Central memory CD8-positive, alpha-beta T cell (primary cell): ENCODE data around the gene CDK3.

ENCODE experiments used
- ATAC-seq: fragments of 150-1000 bp; cut with Tn5 transposase; replicated peaks from 2 replicates; pipeline ENCODE4 v1.10.0; 2022; ENCODE audit warnings: mild to moderate bottlenecking, moderate FRiP score, moderate number of reproducible peaks; ENCODE audit not compliant: poor library complexity, severe bottlenecking; ENCODE audit errors: extremely low read depth
- DNase-seq, 2 donors: peaks; one replicate each; pipeline ENCODE4 v3.0.0; 2021; ENCODE audit warnings: low spot score in 2 of 2
- H3K27ac Mint-ChIP-seq: one replicate; pipeline ENCODE4 v1.8.0; 2022; ENCODE audit warnings: low read depth, mild to moderate bottlenecking, moderate library complexity, mixed read lengths
- H3K27me3 Mint-ChIP-seq: one replicate; pipeline ENCODE4 v1.8.0; 2022; ENCODE audit warnings: mixed read lengths
- H3K36me3 Mint-ChIP-seq: one replicate; pipeline ENCODE4 v1.8.0; 2022; ENCODE audit warnings: mild to moderate bottlenecking, moderate library complexity, mixed read lengths; ENCODE audit not compliant: insufficient read depth
- H3K4me1 Mint-ChIP-seq: one replicate; pipeline ENCODE4 v1.8.0; 2022; ENCODE audit warnings: mixed read lengths
- H3K4me3 Mint-ChIP-seq: one replicate; pipeline ENCODE4 v1.8.0; 2022; ENCODE audit warnings: mild to moderate bottlenecking, moderate library complexity, mixed read lengths
- H3K9me3 Mint-ChIP-seq: one replicate; pipeline ENCODE4 v1.8.0; 2022; ENCODE audit warnings: mixed read lengths

CDK3 gene

GRCh38 chr17:75998327-75998795, 2.3 kb upstream of the CDK3 start:
- ATAC-seq (no peak), DNase-seq (no peak)
- no peaks in the 10 kb centered on the region for H3K27me3 Mint-ChIP-seq
- no peak overlapping the region for H3K4me3 Mint-ChIP-seq
- peaks cover 13% of the 10 kb centered on the region for H3K36me3 Mint-ChIP-seq
- no peak overlapping the region for H3K27ac Mint-ChIP-seq
- no peaks in the 10 kb centered on the region for H3K9me3 Mint-ChIP-seq
- H3K4me1 Mint-ChIP-seq, result peaks cover 12% of the 10 kb centered on the region

GRCh38 chr17:76000016-76000754, 470 bp upstream of the CDK3 start:
- no peaks in the 10 kb centered on the region for H3K27me3 Mint-ChIP-seq
- ATAC-seq (no peak), DNase-seq (peak; percentile 28 to 51)
- peaks cover 6% of the 10 kb centered on the region for H3K36me3 Mint-ChIP-seq
- peaks cover 12% of the 10 kb centered on the region for H3K4me1 Mint-ChIP-seq
- no peak overlapping the region for H3K4me3 Mint-ChIP-seq
- H3K9me3 Mint-ChIP-seq, result no peaks in the 10 kb centered on the region
- H3K27ac Mint-ChIP-seq, result no peak overlapping the region

DNA sequence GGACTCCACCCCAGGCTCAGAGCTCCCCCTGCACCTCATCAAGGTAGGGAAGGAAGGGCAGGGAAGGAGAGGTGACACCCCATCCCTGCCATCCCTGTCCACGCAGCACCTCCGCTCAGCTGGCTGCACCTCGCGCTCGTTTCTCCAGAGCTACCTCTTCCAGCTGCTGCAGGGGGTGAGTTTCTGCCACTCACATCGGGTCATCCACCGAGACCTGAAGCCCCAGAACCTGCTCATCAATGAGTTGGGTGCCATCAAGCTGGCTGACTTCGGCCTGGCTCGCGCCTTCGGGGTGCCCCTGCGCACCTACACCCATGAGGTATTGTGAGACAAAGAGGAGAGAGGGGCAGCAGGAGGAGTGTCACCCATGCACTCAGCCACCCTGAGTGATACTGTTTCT, 1.4 kb downstream of the CDK3 start:
- Mint-ChIP-seq H3K4me3 (no peak overlapping the region), H3K27me3 (no peaks in the 10 kb centered on the region), H3K27ac (no peak overlapping the region), H3K36me3 (peaks cover 8% of the 10 kb centered on the region), H3K4me1 (peaks cover 6% of the 10 kb centered on the region), H3K9me3 (no peaks in the 10 kb centered on the region)
- ATAC-seq (no peak), DNase-seq (no peak)

GRCh38 chr17:76003915-76004314, 3.3 kb downstream of the CDK3 start:
- ATAC-seq (no peak), DNase-seq (no peak)
- H3K36me3 Mint-ChIP-seq, result peaks cover 6% of the 10 kb centered on the region
- no peaks in the 10 kb centered on the region for H3K27me3 Mint-ChIP-seq
- no peaks in the 10 kb centered on the region for H3K4me1 Mint-ChIP-seq
- H3K4me3 Mint-ChIP-seq, result no peak overlapping the region
- no peak overlapping the region for H3K27ac Mint-ChIP-seq
- no peaks in the 10 kb centered on the region for H3K9me3 Mint-ChIP-seq

- Mint-ChIP-seq H3K4me1 (no peaks in the 10 kb centered on the region), H3K27me3 (no peaks in the 10 kb centered on the region), H3K4me3 (no peak overlapping the region), H3K9me3 (no peaks in the 10 kb centered on the region), H3K36me3 (peaks cover 7% of the 10 kb centered on the region), H3K27ac (no peak overlapping the region)
- ATAC-seq (no peak), DNase-seq (no peak)
Measured at GRCh38 chr17:76004750-76005262, 4.2 kb downstream of the CDK3 start.

GRCh38 chr17:76005263-76006149, 4.9 kb downstream of the CDK3 start:
- ATAC-seq, result no peak

GRCh38 chr17:76007131-76007849, 6.6 kb downstream of the CDK3 start:
- DNase-seq (no peak), ATAC-seq (no peak)
- Mint-ChIP-seq H3K27me3 (no peaks in the 10 kb centered on the region), H3K36me3 (peaks cover 7% of the 10 kb centered on the region), H3K9me3 (no peaks in the 10 kb centered on the region), H3K4me1 (no peaks in the 10 kb centered on the region), H3K27ac (no peak overlapping the region), H3K4me3 (no peak overlapping the region)

More at GRCh38 chr17:76005263-76006149, 4.9 kb downstream of the CDK3 start:
- H3K4me3 Mint-ChIP-seq, result no peak overlapping the region
- peak; percentile 61 to 75 for DNase-seq
- H3K4me1 Mint-ChIP-seq, result no peaks in the 10 kb centered on the region
- H3K27ac Mint-ChIP-seq, result peak overlapping the region; percentile 52
- no peaks in the 10 kb centered on the region for H3K27me3 Mint-ChIP-seq
- H3K9me3 Mint-ChIP-seq, result no peaks in the 10 kb centered on the region
- H3K36me3 Mint-ChIP-seq, result peaks cover 7% of the 10 kb centered on the region

DNA sequence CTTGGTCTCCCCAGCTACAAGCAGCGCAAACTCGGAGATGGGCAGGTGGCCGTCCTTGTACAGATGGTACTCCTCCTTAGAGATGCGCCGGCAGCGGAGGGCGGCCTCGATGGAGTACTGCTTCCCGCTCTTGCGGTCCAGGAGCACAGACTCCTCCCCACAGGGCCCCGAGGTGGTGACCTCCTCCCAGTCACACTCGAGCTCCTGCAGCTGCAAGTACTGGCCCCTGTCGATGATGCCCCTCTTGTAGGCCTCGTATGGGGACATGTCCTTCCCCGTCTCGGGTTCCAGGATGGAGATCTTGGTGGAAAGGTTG, 7.2 kb downstream of the CDK3 start:
- H3K4me3 Mint-ChIP-seq, result no peak overlapping the region
- no peaks in the 10 kb centered on the region for H3K9me3 Mint-ChIP-seq
- peaks cover 7% of the 10 kb centered on the region for H3K36me3 Mint-ChIP-seq
- no peaks in the 10 kb centered on the region for H3K27me3 Mint-ChIP-seq
- no peaks in the 10 kb centered on the region for H3K4me1 Mint-ChIP-seq
- H3K27ac Mint-ChIP-seq, result no peak overlapping the region
- DNase-seq (no peak), ATAC-seq (no peak)

- Mint-ChIP-seq H3K36me3 (peaks cover 9% of the 10 kb centered on the region), H3K4me3 (no peak overlapping the region), H3K9me3 (no peaks in the 10 kb centered on the region), H3K27me3 (no peaks in the 10 kb centered on the region), H3K4me1 (no peaks in the 10 kb centered on the region), H3K27ac (no peak overlapping the region)
- DNase-seq, result no peak
- ATAC-seq, result no peak
Measured at GRCh38 chr17:76008208-76008607, 7.6 kb downstream of the CDK3 start.

GRCh38 chr17:76008630-76009425, 8.2 kb downstream of the CDK3 start:
- Mint-ChIP-seq H3K27me3 (no peaks in the 10 kb centered on the region), H3K36me3 (peaks cover 9% of the 10 kb centered on the region), H3K9me3 (no peaks in the 10 kb centered on the region), H3K27ac (no peak overlapping the region), H3K4me3 (no peak overlapping the region), H3K4me1 (peaks cover under 1% of the 10 kb centered on the region)
- DNase-seq (no peak), ATAC-seq (no peak)

DNA sequence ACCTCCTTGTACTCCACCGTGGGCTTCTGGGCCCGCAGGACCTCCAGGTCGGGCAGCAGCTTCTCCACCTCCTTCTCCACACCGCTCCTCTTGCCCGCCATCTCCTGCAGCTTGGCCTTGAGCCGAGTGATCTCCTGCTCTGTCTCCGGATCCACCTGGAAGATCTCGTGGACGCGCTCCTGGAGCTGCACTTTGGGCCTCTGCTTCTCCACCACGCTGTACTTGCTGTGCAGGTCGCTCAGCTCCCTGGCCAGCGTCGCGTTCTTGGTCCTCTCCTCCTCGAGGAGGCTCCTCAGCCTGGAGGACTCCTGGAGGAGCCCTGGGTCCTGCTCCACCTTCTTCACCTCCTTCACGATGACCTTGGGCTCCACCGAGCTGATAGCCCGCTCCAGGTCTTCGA, 8.8 kb downstream of the CDK3 start:
- H3K27me3 Mint-ChIP-seq, result no peaks in the 10 kb centered on the region
- no peak overlapping the region for H3K4me3 Mint-ChIP-seq
- peaks cover 7% of the 10 kb centered on the region for H3K4me1 Mint-ChIP-seq
- H3K9me3 Mint-ChIP-seq, result no peaks in the 10 kb centered on the region
- H3K36me3 Mint-ChIP-seq, result peaks cover 9% of the 10 kb centered on the region
- no peak for DNase-seq
- no peak for ATAC-seq
- no peak overlapping the region for H3K27ac Mint-ChIP-seq
